AG04449 (cell line): ENCODE results near the gene FBXO27.
A peak's percentile ranks its signal among the peaks of the same experiment; 100 is the strongest.

Experiments used
- CTCF ChIA-PET: fragments of 350-600 bp; formaldehyde crosslinking; extraction: SDS; loops from one replicate; lab custom pipeline; 2021; ENCODE audit warnings: antibody characterized with exemption; lab: Yijun Ruan, JAX
- POLR2A ChIA-PET: fragments of 400-600, 350-600 bp; formaldehyde crosslinking; extraction: SDS; loops from one replicate; lab custom pipeline; 2020; ENCODE audit warnings: antibody characterized with exemption, inconsistent platforms; lab: Yijun Ruan, JAX
- DNase-seq: peaks from one replicate; pipeline ENCODE4 v3.0.0-alpha.2; 2010; ENCODE audit warnings: low read depth, low spot score
- H3K4me3 ChIP-seq: 2 replicates; pipeline ENCODE4 v1.5.1; 2011; ENCODE audit warnings: low read depth, mild to moderate bottlenecking, control low read depth, low read length
- TF ChIP-seq, protein P1 (sequence below): IDR thresholded peaks from one replicate; pipeline ENCODE4 v1.5.1; 2011; ENCODE audit warnings: mild to moderate bottlenecking, moderate library complexity, low read length, control low read depth, inconsistent platforms; ENCODE audit not compliant: insufficient read depth; ENCODE audit errors: missing control alignments

The FBXO27 gene

GRCh38 chr19:39031368-39032062 is 834 bp downstream of the FBXO27 start:
- CTCF ChIA-PET, result no interaction called here
- H3K4me3 ChIP-seq, result peak overlapping the region; percentile 59
- no peak for DNase-seq
- POLR2A ChIA-PET, result no interaction called here
- TF ChIP-seq, protein P1, sequence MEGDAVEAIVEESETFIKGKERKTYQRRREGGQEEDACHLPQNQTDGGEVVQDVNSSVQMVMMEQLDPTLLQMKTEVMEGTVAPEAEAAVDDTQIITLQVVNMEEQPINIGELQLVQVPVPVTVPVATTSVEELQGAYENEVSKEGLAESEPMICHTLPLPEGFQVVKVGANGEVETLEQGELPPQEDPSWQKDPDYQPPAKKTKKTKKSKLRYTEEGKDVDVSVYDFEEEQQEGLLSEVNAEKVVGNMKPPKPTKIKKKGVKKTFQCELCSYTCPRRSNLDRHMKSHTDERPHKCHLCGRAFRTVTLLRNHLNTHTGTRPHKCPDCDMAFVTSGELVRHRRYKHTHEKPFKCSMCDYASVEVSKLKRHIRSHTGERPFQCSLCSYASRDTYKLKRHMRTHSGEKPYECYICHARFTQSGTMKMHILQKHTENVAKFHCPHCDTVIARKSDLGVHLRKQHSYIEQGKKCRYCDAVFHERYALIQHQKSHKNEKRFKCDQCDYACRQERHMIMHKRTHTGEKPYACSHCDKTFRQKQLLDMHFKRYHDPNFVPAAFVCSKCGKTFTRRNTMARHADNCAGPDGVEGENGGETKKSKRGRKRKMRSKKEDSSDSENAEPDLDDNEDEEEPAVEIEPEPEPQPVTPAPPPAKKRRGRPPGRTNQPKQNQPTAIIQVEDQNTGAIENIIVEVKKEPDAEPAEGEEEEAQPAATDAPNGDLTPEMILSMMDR, result no peak

- POLR2A ChIA-PET, result no interaction called here
- peak overlapping the region; percentile 59 for H3K4me3 ChIP-seq
- no peak for DNase-seq
- TF ChIP-seq, protein P1, result no peak
- CTCF ChIA-PET, result no interaction called here
Observed at GRCh38 chr19:39030854-39031367, 1.4 kb downstream of the FBXO27 start.

DNA sequence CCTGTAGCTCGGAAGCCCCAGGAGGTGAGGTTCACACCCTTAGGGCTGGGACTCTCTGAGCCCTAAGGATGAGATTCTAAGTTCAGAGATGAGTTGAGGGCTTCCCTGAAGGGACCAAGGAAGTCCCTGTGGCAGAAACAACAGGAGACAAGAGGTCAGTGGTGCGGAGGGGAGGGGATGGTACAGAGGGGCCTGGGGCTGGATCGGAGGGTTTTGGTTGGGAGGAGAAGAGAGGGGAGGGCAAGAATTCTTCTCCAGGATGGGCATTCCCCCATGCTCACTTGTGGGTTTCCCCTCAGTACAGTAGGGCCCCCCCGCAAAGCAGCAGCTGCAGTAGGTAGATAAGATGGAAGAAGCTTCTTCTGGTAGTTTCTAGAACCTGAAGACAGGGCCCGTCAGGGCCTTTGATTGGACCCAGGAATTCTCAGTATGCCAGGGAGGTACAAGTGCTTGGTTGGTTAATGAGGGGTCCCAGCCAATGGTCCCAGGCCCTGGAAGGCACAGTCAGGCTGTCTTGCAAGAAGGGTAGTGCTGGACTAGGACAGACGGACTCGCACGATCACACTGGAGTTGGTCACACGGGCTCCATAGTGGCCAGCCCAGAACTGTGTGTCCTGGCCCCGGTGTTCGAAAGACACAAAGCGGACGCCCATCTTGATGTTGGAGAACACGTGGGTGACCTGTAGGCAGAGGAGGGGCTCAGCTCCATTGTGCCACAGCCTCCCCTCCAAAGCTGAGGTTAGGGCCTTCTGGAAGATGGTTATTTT is 7.3 kb downstream of the FBXO27 start:
- TF ChIP-seq, protein P1, result no peak
- H3K4me3 ChIP-seq, result no peak overlapping the region
- POLR2A ChIA-PET, result no interaction called here
- CTCF ChIA-PET, result no interaction called here
- DNase-seq, result no peak

DNA sequence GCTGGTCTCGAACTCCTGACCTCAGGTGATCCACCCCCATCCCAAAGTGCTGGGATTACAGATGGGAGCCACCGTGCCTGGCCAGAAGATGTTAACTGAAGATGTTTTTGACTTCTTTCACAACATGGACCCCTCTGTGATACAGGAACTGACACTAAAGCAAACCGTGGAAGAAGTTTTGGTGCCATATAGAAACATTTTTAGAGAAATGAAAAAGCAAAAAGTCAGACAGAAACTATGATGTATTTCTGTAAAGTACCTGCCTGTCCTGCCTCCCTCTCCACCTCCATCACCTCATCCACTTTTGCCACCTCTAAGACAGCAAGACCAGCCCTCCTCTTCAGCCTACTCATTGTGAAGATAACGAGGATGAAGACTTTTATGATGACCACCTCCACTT is 11.3 kb downstream of the FBXO27 start:
- POLR2A ChIA-PET, result no interaction called here
- H3K4me3 ChIP-seq, result no peak overlapping the region
- CTCF ChIA-PET, result interaction anchor here (1.4 kb wide), 1 partner anchor 31 kb away, joined by 6 read pairs; no protein-coding TSS in a partner anchor
- TF ChIP-seq, protein P1, result no peak
- no peak for DNase-seq

- TF ChIP-seq, protein P1, result no peak
- no peak for DNase-seq
- CTCF ChIA-PET, result interaction anchor here (1.5 kb wide), 2 partner anchors 21 to 34 kb away, joined by 3 read pairs; no protein-coding TSS in a partner anchor
- POLR2A ChIA-PET, result no interaction called here
- no peak overlapping the region for H3K4me3 ChIP-seq
Observed at GRCh38 chr19:39017646-39018045, 14.7 kb downstream of the FBXO27 start.

- TF ChIP-seq, protein P1, result no peak
- ChIA-PET CTCF (interaction anchor here (1.5 kb wide), 2 partner anchors 21 to 35 kb away, joined by 3 read pairs; no protein-coding TSS in a partner anchor), POLR2A (no interaction called here)
- H3K4me3 ChIP-seq, result no peak overlapping the region
- DNase-seq, result no peak
Observed at GRCh38 chr19:39017026-39017425, 15.3 kb downstream of the FBXO27 start.
